PFSK-1 (cell line): Measurements from ENCODE around the gene HESX1.

Experiments
- FOXP2 ChIP-seq: optimal IDR thresholded peaks from 2 replicates; pipeline ENCODE3; 2011; ENCODE audit warnings: borderline replicate concordance, control low read depth, inconsistent platforms; ENCODE audit not compliant: insufficient read depth; ENCODE audit errors: extremely low read length, extremely low read depth
- POLR2AphosphoS5 ChIP-seq: IDR thresholded peaks from 2 replicates; pipeline ENCODE4 v1.6.1; 2012; ENCODE audit warnings: low read depth, mild to moderate bottlenecking, control low read depth, low read length, moderate library complexity
- REST ChIP-seq, 2 experiments: IDR thresholded peaks; 2 replicates each; pipeline versions ENCODE4 v1.6.1 to v1.8.0; 2011 to 2012; ENCODE audit warnings: low read depth in 2 of 2, low read length in 2 of 2, control low read depth in 1 of 2, inconsistent platforms in 1 of 2, mild to moderate bottlenecking in 1 of 2, moderate library complexity in 1 of 2; ENCODE audit not compliant: insufficient read depth in 1 of 2

GRCh38 chr3:57199895-57200297, at the start of gene HESX1:
- TF ChIP-seq REST (IDR thresholded peaks at IDR 0.05; ENCODE audit: insufficient read depth in 1 of 2, low read depth in 2 of 2, low read length in 2 of 2) (no peak), POLR2AphosphoS5 (no peak), FOXP2 (no peak)
